Thymus (tissue), 11 donors: Measurements from ENCODE around the gene NEDD4L. TPM values are rescaled to one million over a fixed set of nuclear protein-coding genes. Genes with fewer than 3 reads are reported as not detected.

ENCODE experiments used
- DNase-seq, 9 donors: peaks; one replicate each; pipeline ENCODE4 v3.0.0-alpha.2; 2013; ENCODE audit warnings: low spot score in 9 of 9, low read depth in 6 of 9, missing footprints in 1 of 9
- H3K27ac ChIP-seq, 2 donors: one replicate each; pipeline ENCODE4 v1.5.1; 2013; ENCODE audit warnings: control low read depth in 1 of 2, low read depth in 1 of 2, low read length in 1 of 2, mild to moderate bottlenecking in 1 of 2, moderate library complexity in 1 of 2
- H3K27me3 ChIP-seq, 2 donors: one replicate each; pipeline ENCODE4 v1.5.1; 2013; ENCODE audit warnings: low read length in 1 of 2; ENCODE audit not compliant: control insufficient read depth in 2 of 2, insufficient read depth in 1 of 2
- H3K36me3 ChIP-seq, 2 donors: one replicate each; pipeline ENCODE4 v1.5.1; 2013; ENCODE audit warnings: low read length in 1 of 2, mild to moderate bottlenecking in 1 of 2, moderate library complexity in 1 of 2; ENCODE audit not compliant: control insufficient read depth in 2 of 2, insufficient read depth in 2 of 2
- H3K4me1 ChIP-seq, 2 donors: one replicate each; pipeline ENCODE4 v1.5.1; 2013; ENCODE audit warnings: low read length in 2 of 2; ENCODE audit not compliant: control insufficient read depth in 2 of 2, insufficient read depth in 2 of 2
- H3K4me3 ChIP-seq, 2 donors: one replicate each; pipeline ENCODE4 v1.5.1; 2013; ENCODE audit warnings: low read length in 2 of 2, control low read depth in 1 of 2, mild to moderate bottlenecking in 1 of 2
- H3K9me3 ChIP-seq, 2 donors: one replicate each; pipeline ENCODE4 v1.5.1; 2013; ENCODE audit warnings: low read length in 1 of 2, mild to moderate bottlenecking in 1 of 2; ENCODE audit not compliant: control insufficient read depth in 2 of 2, insufficient read depth in 1 of 2
- WGBS: extraction: QIAGEN DNeasy Blood & Tissue Kit; methylation state at CpG from one replicate; pipeline ENCODE4 v1.1.7; 2013; 5-methylcytosine and 5-hydroxymethylcytosine counted together
- polyA plus RNA-seq: library from polyadenylated mRNA; stranded (reverse); fragments of 200-250 nt; gene quantifications from one replicate; pipeline ENCODE4 v1.2.3, GENCODE V29; 2013
- total RNA-seq: library from RNA; stranded (reverse); fragments of 120-200 nt; gene quantifications from one replicate; pipeline ENCODE4 v1.2.4, GENCODE V29; 2013
- donor health status: healthy.

Gene NEDD4L
- total and polyA plus RNA-seq, 2 donors, result 6.5 to 11.8 TPM

DNA sequence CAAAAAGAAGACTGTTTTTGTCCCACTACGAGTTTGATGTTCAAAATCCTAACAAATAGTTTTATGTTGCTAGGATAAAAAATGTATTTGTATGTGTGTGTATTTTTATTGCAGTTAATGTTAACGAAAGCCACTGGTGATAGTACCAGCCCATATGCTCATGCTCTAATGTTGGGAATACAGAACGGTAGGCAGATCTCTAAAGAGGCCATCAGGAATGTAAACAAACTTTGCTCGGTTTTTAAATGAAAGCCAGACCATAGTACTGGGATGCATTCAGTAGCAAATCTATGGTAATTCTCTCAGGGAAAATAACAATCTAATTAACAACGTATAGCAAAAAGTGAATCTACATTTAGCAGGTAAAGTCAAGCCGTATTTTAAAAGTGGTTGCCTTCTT, 208.1 kb downstream of the NEDD4L start:
- no peak for DNase-seq
- H3K9me3 ChIP-seq, result no peaks in the 10 kb centered on the region
- no peaks in the 10 kb centered on the region for H3K4me1 ChIP-seq
- H3K4me3 ChIP-seq, result no peak overlapping the region
- H3K36me3 ChIP-seq, result no peaks in the 10 kb centered on the region
- H3K27ac ChIP-seq, result no peak overlapping the region
- WGBS, result 94% methylated on average over 6 of the region's 6 CpGs
- H3K27me3 ChIP-seq, result no peaks in the 10 kb centered on the region

- 98% methylated on average over 2 of the region's 2 CpGs for WGBS
- H3K4me3 ChIP-seq, result no peak overlapping the region
- no peak overlapping the region for H3K27ac ChIP-seq
- no peaks in the 10 kb centered on the region for H3K27me3 ChIP-seq
- H3K36me3 ChIP-seq, result no peaks in the 10 kb centered on the region
- H3K4me1 ChIP-seq, result no peaks in the 10 kb centered on the region
- no peaks in the 10 kb centered on the region for H3K9me3 ChIP-seq
- no peak for DNase-seq
Measured at GRCh38 chr18:58253318-58253717, 209.3 kb downstream of the NEDD4L start.

GRCh38 chr18:58253871-58254270, 209.8 kb downstream of the NEDD4L start:
- H3K9me3 ChIP-seq, result no peaks in the 10 kb centered on the region
- H3K27ac ChIP-seq, result no peak overlapping the region
- no peaks in the 10 kb centered on the region for H3K4me1 ChIP-seq
- H3K4me3 ChIP-seq, result no peak overlapping the region
- WGBS, result 98% methylated on average over 1 of the region's 1 CpG
- no peaks in the 10 kb centered on the region for H3K27me3 ChIP-seq
- DNase-seq, result no peak
- H3K36me3 ChIP-seq, result no peaks in the 10 kb centered on the region

GRCh38 chr18:58254873-58255511, 211.0 kb downstream of the NEDD4L start:
- 95% methylated on average over 17 of the region's 17 CpGs for WGBS
- Histone ChIP-seq H3K36me3 (no peaks in the 10 kb centered on the region), H3K9me3 (no peaks in the 10 kb centered on the region), H3K4me3 (no peak overlapping the region), H3K4me1 (no peaks in the 10 kb centered on the region), H3K27me3 (no peaks in the 10 kb centered on the region), H3K27ac (peak overlapping the region in 1 of 2 donors; percentile 18)
- no peak for DNase-seq

- Histone ChIP-seq H3K4me3 (no peak overlapping the region), H3K36me3 (no peaks in the 10 kb centered on the region), H3K4me1 (no peaks in the 10 kb centered on the region), H3K27me3 (no peaks in the 10 kb centered on the region), H3K9me3 (no peaks in the 10 kb centered on the region), H3K27ac (peak overlapping the region in 1 of 2 donors; percentile 18)
- WGBS, result 98% methylated on average over 67 of the region's 67 CpGs
- no peak for DNase-seq
Measured at GRCh38 chr18:58255701-58256311, 211.8 kb downstream of the NEDD4L start.

DNA sequence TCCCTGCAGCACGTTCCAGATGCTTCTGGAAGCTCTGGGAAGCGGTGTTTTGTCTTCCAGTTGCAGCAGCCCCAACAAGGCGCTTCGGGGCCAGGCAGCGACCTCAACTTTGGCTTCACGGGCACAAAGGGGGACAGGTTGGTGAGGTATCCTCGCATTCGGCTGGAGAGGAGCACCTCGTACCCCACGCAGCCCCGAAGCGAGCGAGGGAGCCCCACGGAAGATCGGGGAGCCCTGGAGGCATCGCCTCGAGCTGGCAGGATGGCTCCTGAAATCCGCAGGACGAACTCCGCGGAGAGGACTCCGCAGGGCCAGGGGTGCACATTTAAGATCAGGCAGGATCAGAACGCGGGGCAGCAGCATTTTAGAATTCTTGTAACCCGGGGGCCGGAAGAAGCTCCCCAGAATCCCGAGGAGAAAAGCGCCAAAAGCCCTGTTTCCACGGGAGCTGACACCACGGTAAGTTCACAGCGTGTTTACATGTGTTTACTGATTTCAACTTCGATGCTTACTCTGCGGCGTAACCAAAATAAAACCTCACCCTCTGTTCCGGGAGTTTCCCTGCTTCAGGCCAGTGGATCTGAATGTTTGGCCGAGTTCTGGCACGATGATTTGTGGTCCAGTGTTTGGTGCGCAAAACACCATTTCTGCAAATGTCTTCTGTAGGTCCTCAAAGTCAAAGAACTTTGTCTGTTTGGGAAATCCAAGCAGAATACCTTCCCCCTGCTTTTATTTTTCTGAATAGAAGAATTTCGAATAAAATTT, 212.5 kb downstream of the NEDD4L start:
- no peaks in the 10 kb centered on the region for H3K36me3 ChIP-seq
- no peaks in the 10 kb centered on the region for H3K9me3 ChIP-seq
- H3K4me1 ChIP-seq, result no peaks in the 10 kb centered on the region
- H3K4me3 ChIP-seq, result no peak overlapping the region
- DNase-seq, result no peak
- H3K27me3 ChIP-seq, result no peaks in the 10 kb centered on the region
- WGBS, result 97% methylated on average over 39 of the region's 39 CpGs
- no peak overlapping the region for H3K27ac ChIP-seq

DNA sequence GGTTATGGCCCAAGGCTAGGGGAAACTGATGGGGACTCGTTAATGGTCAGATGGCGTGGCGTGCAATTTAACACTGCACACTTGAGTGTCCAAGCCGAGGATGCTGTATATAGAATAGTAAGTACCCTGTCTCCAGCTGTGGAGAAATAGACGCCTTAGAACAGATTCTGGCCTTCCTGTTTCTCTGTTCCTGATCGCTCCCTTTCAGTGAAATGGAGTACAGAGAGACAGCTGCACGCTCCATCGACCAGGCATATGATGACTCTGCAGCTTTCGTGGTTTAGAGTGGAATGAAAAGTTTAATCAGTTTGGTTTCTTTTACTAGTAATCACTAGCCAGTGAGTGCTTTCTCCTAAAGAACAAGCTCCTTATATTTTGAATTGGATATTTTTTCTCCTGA, 213.4 kb downstream of the NEDD4L start:
- Histone ChIP-seq H3K27me3 (no peaks in the 10 kb centered on the region), H3K4me1 (no peaks in the 10 kb centered on the region)
- no peak for DNase-seq

GRCh38 chr18:58258692-58259342, 214.8 kb downstream of the NEDD4L start:
- 94% methylated on average over 11 of the region's 11 CpGs for WGBS
- H3K4me3 ChIP-seq, result no peak overlapping the region
- no peak overlapping the region for H3K27ac ChIP-seq
- no peaks in the 10 kb centered on the region for H3K27me3 ChIP-seq
- H3K4me1 ChIP-seq, result peaks cover 0 to 2% of the 10 kb centered on the region in 2 donors
- H3K36me3 ChIP-seq, result no peaks in the 10 kb centered on the region
- no peak for DNase-seq
- H3K9me3 ChIP-seq, result no peaks in the 10 kb centered on the region

More for the DNA sequence above, 213.4 kb downstream of the NEDD4L start:
- no peaks in the 10 kb centered on the region for H3K36me3 ChIP-seq
- peak overlapping the region in 1 of 2 donors; percentile 2 for H3K27ac ChIP-seq
- 41% methylated on average over 9 of the region's 9 CpGs for WGBS
- H3K4me3 ChIP-seq, result no peak overlapping the region
- no peaks in the 10 kb centered on the region for H3K9me3 ChIP-seq
